HG03175 (cell line): ENCODE measurements around the gene SLC25A3.

Experiments
- ATAC-seq: cut with Tn5 transposase; IDR thresholded peaks from one replicate; pipeline ENCODE4 v1.9.1; 2021; ENCODE audit warnings: mild to moderate bottlenecking, moderate library complexity; ENCODE audit not compliant: unreplicated experiment

SLC25A3 gene

GRCh38 chr12:98653866-98654493 lies 60.5 kb downstream of the SLC25A3 start:
- peak; percentile 52 for ATAC-seq
